Left lobe of liver (tissue), 2 donors: ENCODE data around the gene FSD2. TPM values are rescaled to one million over a fixed set of nuclear protein-coding genes. Genes with fewer than 3 reads are reported as not detected.

Experiments used
- ATAC-seq: fragments of 200-7000 bp; cut with Tn5 transposase; one replicate; pipeline ENCODE4 v1.9.1; 2020; ENCODE audit warnings: mild to moderate bottlenecking, moderate library complexity
- DNase-seq: peaks from one replicate; pipeline ENCODE4 v3.0.0-alpha.2; 2020; ENCODE audit warnings: low spot score
- total RNA-seq: library from RNA; stranded (reverse); gene quantifications from one replicate; pipeline ENCODE4 v1.2.1, GENCODE V29; 2021
- donor health status: DM: no; HTN: no; CAD: no; lungs with moderate emphysema.
- donor health status: DM: no; HTN: yes; CAD: no.

Gene FSD2
- total RNA-seq: not detected

- no peak for DNase-seq
- no peak for ATAC-seq
Observed at GRCh38 chr15:82805994-82806406, at the start of gene FSD2. Gene FSD2 (minus strand): TSS chr15:82806069. CDS start chr15:82787390, 18,679 bp downstream.

- DNase-seq (no peak), ATAC-seq (no peak)
Observed at GRCh38 chr15:82854554-82854953, 48.7 kb upstream of the FSD2 start.

- ATAC-seq (no peak), DNase-seq (no peak)
Observed at GRCh38 chr15:82852941-82853561, 47.2 kb upstream of the FSD2 start.

GRCh38 chr15:82851981-82852511 is 46.2 kb upstream of the FSD2 start:
- no peak for DNase-seq
- no peak for ATAC-seq

- peak; percentile 16 for DNase-seq
- no peak for ATAC-seq
Observed at GRCh38 chr15:82851306-82851850, 45.5 kb upstream of the FSD2 start.

- peak; percentile 37 for DNase-seq
Observed at GRCh38 chr15:82850731-82851130, 44.9 kb upstream of the FSD2 start.

GRCh38 chr15:82849556-82850512 is 44.0 kb upstream of the FSD2 start:
- DNase-seq: peak; percentile 93
- ATAC-seq: peak; percentile 96

More at GRCh38 chr15:82850731-82851130, 44.9 kb upstream of the FSD2 start:
- no peak for ATAC-seq

GRCh38 chr15:82848241-82848993 is 42.5 kb upstream of the FSD2 start:
- DNase-seq: peak; percentile 53
- no peak for ATAC-seq

GRCh38 chr15:82847703-82848102 is 41.8 kb upstream of the FSD2 start:
- ATAC-seq: no peak
- peak; percentile 39 for DNase-seq

- ATAC-seq (no peak), DNase-seq (peak; percentile 22)
Observed at GRCh38 chr15:82846621-82847020, 40.8 kb upstream of the FSD2 start.

- ATAC-seq: no peak
- DNase-seq: no peak
Observed at GRCh38 chr15:82845686-82846085, 39.8 kb upstream of the FSD2 start.

- ATAC-seq: no peak
- no peak for DNase-seq
Observed at GRCh38 chr15:82843566-82843965, 37.7 kb upstream of the FSD2 start.

- ATAC-seq (no peak), DNase-seq (no peak)
Observed at GRCh38 chr15:82840166-82840565, 34.3 kb upstream of the FSD2 start.

- DNase-seq (no peak), ATAC-seq (no peak)
Observed at GRCh38 chr15:82839136-82839535, 33.3 kb upstream of the FSD2 start.

- no peak for DNase-seq
- no peak for ATAC-seq
Observed at GRCh38 chr15:82838096-82838735, 32.3 kb upstream of the FSD2 start.

GRCh38 chr15:82835391-82835917 is 29.6 kb upstream of the FSD2 start:
- no peak for DNase-seq
- ATAC-seq: no peak

- DNase-seq: no peak
- ATAC-seq: no peak
Observed at GRCh38 chr15:82833362-82833682, 27.5 kb upstream of the FSD2 start.

GRCh38 chr15:82832601-82833361 is 26.9 kb upstream of the FSD2 start:
- peak; percentile 10 for ATAC-seq
- DNase-seq: no peak

GRCh38 chr15:82831894-82832600 is 26.2 kb upstream of the FSD2 start:
- DNase-seq (peak; percentile 51), ATAC-seq (peak; percentile 62)
